Measurements from ENCODE around the gene DGKI.
"Not testable (repeated sequence)": the region's sequence is repeated elsewhere in the genome, so short reads cannot be mapped to it uniquely, and the experiment has no call there.

DGKI gene

DNA sequence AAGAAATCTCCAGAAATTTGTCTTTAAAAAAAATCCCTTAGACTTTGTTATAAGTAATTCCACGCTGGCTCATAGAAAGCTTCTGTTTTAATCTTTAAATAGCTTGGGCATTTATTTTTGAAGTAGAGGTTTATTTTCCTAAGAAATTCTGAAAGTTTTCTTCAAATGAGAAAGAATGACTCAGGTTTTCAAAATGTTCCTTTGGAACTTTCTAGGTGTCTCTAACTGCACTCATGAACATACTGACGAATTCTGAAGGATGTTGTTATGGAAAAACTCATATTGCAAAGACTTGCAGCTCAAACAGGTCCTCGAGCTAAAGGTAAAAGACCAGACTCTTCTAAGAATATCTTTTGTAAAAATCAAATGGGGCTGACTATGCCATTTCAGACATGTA, 10.7 kb downstream of the DGKI start:
- TF ChIP-seq, protein P1, sequence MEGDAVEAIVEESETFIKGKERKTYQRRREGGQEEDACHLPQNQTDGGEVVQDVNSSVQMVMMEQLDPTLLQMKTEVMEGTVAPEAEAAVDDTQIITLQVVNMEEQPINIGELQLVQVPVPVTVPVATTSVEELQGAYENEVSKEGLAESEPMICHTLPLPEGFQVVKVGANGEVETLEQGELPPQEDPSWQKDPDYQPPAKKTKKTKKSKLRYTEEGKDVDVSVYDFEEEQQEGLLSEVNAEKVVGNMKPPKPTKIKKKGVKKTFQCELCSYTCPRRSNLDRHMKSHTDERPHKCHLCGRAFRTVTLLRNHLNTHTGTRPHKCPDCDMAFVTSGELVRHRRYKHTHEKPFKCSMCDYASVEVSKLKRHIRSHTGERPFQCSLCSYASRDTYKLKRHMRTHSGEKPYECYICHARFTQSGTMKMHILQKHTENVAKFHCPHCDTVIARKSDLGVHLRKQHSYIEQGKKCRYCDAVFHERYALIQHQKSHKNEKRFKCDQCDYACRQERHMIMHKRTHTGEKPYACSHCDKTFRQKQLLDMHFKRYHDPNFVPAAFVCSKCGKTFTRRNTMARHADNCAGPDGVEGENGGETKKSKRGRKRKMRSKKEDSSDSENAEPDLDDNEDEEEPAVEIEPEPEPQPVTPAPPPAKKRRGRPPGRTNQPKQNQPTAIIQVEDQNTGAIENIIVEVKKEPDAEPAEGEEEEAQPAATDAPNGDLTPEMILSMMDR (IDR thresholded peaks at IDR 0.05; ENCODE audit: low read depth, low read length) = no peak
- TF ChIP-seq EZH2phosphoT487 (IDR thresholded peaks at IDR 0.05; ENCODE audit: low read depth) = no peak
- Histone ChIP-seq H3K79me2 (ENCODE audit: low read length) (no peaks in the 10 kb centered on the region), H3K27ac (ENCODE audit: low read length) (no peak overlapping the region), H3K9me3 (ENCODE audit: insufficient read depth, low read length) (peaks cover 3% of the 10 kb centered on the region; the same call in 1 of the 2 replicates), H3K4me2 (ENCODE audit: low read length) (no peak overlapping the region), H3K36me3 (replicated peaks; ENCODE audit: low read depth, low read length) (peaks cover 35% of the 10 kb centered on the region), H4K20me1 (ENCODE audit: insufficient read depth, low read length) (no peaks in the 10 kb centered on the region), H3K4me3 (ENCODE audit: low read length) (no peak overlapping the region), H3K27me3 (ENCODE audit: low read depth, low read length) (no peaks in the 10 kb centered on the region), H3K9ac (ENCODE audit: low read length) (no peak overlapping the region), H3K4me1 (ENCODE audit: low read length) (peaks cover 13% of the 10 kb centered on the region), H2AFZ (ENCODE audit: low read depth, low read length) (no peak overlapping the region)

DNA sequence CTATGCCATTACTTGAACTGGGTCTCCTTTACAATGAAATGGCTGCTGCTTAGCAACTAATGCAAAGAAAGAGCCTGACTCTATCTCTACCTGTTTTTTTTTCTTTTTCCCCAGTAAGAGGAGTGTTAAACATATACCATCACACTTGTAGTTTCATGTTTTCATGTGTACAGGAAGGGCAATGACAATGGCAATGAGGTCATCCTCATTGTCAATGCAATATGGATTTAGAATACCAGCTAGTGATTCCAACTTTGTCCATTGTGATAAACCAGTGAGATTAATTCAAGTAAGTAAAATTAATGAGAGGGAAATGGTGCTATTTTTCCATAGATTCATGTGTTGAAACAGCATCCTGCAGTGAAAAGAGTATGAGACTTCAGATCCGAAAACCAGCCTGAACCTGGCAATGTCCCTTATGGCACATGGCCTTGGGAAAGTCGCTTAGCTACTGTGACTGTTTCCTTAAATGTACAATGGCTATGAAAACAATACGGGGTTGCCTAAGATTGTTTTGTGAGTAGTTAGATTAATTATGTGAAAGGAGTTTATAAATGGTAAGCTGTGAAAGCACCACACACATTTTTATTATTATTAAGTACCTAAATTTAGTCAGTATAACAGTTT, 11.2 kb downstream of the DGKI start:
- no peak overlapping the region for H3K9ac ChIP-seq (ENCODE audit: low read length)
- H3K9me3 ChIP-seq (ENCODE audit: insufficient read depth, low read length) = peaks cover 3% of the 10 kb centered on the region; the same call in 1 of the 2 replicates
- H4K20me1 ChIP-seq (ENCODE audit: insufficient read depth, low read length) = no peaks in the 10 kb centered on the region
- no peak overlapping the region for H2AFZ ChIP-seq (ENCODE audit: low read depth, low read length)
- H3K27ac ChIP-seq (ENCODE audit: low read length) = no peak overlapping the region
- no peaks in the 10 kb centered on the region for H3K27me3 ChIP-seq (ENCODE audit: low read depth, low read length)
- no peak overlapping the region for H3K4me2 ChIP-seq (ENCODE audit: low read length)
- H3K79me2 ChIP-seq (ENCODE audit: low read length) = no peaks in the 10 kb centered on the region
- peaks cover 13% of the 10 kb centered on the region for H3K4me1 ChIP-seq (ENCODE audit: low read length)
- TF ChIP-seq, protein P1 (IDR thresholded peaks at IDR 0.05; ENCODE audit: low read depth, low read length) = no peak
- no peak for TF ChIP-seq EZH2phosphoT487 (IDR thresholded peaks at IDR 0.05; ENCODE audit: low read depth)
- peaks cover 36% of the 10 kb centered on the region for H3K36me3 ChIP-seq (replicated peaks; ENCODE audit: low read depth, low read length)
- H3K4me3 ChIP-seq (ENCODE audit: low read length) = no peak overlapping the region

DNA sequence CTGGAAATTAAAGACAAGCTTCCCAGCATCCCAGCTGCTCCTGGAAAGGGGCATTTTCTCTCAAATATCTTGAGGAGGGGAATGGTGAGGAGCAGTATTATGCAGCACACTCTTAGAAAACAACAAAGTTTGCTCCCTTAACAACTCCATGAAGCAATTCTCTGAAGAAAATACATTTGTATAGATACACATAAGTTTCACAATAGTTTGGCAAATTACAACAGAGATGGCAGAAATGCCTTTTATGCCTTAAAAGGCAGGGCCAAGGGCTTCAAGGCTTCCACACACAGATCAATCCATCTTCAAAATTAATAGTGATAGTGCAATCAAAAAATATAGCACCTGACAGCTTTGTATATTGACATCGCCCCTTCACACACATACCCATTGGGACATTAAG, 12.2 kb downstream of the DGKI start:
- TF ChIP-seq, protein P1 (IDR thresholded peaks at IDR 0.05; ENCODE audit: low read depth, low read length) = no peak
- TF ChIP-seq EZH2phosphoT487 (IDR thresholded peaks at IDR 0.05; ENCODE audit: low read depth) = no peak
- H3K4me3 ChIP-seq (ENCODE audit: low read length) = no peak overlapping the region

DNA sequence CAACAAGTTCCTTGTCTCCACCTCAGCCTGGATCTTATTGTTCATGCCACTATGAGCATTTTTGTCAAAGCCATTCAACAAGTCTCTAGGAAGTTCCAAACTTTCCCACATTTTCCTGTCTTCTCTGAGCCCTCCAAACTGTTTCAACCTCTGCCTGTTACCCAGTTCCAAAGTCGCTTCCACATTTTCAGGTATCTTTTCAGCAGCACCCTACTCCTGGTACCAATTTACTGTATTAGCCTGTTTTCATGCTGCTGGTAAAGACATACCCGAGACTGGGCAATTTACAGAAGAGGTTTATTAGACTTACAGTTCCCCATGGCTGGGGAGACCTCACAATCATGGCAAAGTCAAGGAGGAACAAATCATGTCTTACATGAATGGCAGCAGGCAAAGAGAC, 13.8 kb downstream of the DGKI start:
- not testable (repeated sequence) for H3K27ac ChIP-seq (ENCODE audit: low read length); H3K4me2 ChIP-seq (ENCODE audit: low read length); H3K79me2 ChIP-seq (ENCODE audit: low read length); H3K4me3 ChIP-seq (ENCODE audit: low read length); H2AFZ ChIP-seq (ENCODE audit: low read depth, low read length); H4K20me1 ChIP-seq (ENCODE audit: insufficient read depth, low read length); H3K9me3 ChIP-seq (ENCODE audit: insufficient read depth, low read length); H3K27me3 ChIP-seq (ENCODE audit: low read depth, low read length); H3K9ac ChIP-seq (ENCODE audit: low read length)
- Histone ChIP-seq H3K4me1 (ENCODE audit: low read length) (peaks cover 13% of the 10 kb centered on the region), H3K36me3 (replicated peaks; ENCODE audit: low read depth, low read length) (peaks cover 36% of the 10 kb centered on the region)

More for the DNA sequence above, 12.2 kb downstream of the DGKI start:
- Histone ChIP-seq H3K27ac (ENCODE audit: low read length) (no peak overlapping the region), H3K36me3 (replicated peaks; ENCODE audit: low read depth, low read length) (peaks cover 36% of the 10 kb centered on the region), H3K9ac (ENCODE audit: low read length) (no peak overlapping the region), H3K4me2 (ENCODE audit: low read length) (no peak overlapping the region), H2AFZ (ENCODE audit: low read depth, low read length) (no peak overlapping the region), H3K79me2 (ENCODE audit: low read length) (no peaks in the 10 kb centered on the region), H4K20me1 (ENCODE audit: insufficient read depth, low read length) (no peaks in the 10 kb centered on the region), H3K27me3 (ENCODE audit: low read depth, low read length) (no peaks in the 10 kb centered on the region), H3K9me3 (ENCODE audit: insufficient read depth, low read length) (peaks cover 3% of the 10 kb centered on the region; the same call in 1 of the 2 replicates), H3K4me1 (ENCODE audit: low read length) (peaks cover 13% of the 10 kb centered on the region)
